Measurements from ENCODE around the gene AP1G1. TPM values are rescaled to one million over a fixed set of nuclear protein-coding genes. Genes with fewer than 3 reads are reported as not detected.
"Not testable (repeated sequence)": the region's sequence is repeated elsewhere in the genome, so short reads cannot be mapped to it uniquely, and the experiment has no call there.

The AP1G1 gene
- total and polyA plus RNA-seq, 4 experiments from 2014 or later, result 7.6 to 103 (median 57.0) TPM

DNA sequence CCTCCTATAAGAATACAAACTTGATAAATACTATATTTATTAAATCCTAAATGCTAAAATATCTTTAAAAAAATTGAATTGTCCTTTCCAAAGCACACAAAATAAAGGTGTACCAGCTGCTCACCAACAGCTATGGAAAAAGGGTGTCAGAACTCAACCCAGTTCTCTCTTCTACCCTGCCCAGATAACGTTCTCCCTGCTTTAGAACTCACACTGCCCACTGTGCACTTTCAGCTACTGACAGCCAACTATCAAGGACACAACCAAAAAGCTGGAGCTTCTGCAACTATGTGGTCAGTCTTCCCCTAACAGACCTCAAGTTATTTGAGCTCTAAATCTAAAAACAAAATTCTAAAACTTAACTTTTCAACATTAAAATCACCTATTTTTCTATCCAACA, 13.7 kb downstream of the AP1G1 start:
- Histone ChIP-seq H3K4me3 (ENCODE audit: low read length in 2 of 2) (no peak overlapping the region), H3K27ac (ENCODE audit: low read depth, low read length) (no peak overlapping the region), H3K27me3 (ENCODE audit: insufficient read depth, low read length) (no peaks in the 10 kb centered on the region), H3K4me1 (ENCODE audit: insufficient read depth, low read length) (peaks cover 62% of the 10 kb centered on the region), H3K36me3 (ENCODE audit: insufficient read depth, low read length) (peaks cover 5% of the 10 kb centered on the region), H3K9me3 (ENCODE audit: control insufficient read depth in 1 of 2, low read length in 2 of 2) (no peaks in the 10 kb centered on the region)
- H3K9me3 Mint-ChIP-seq, result peaks cover 0 to 2% (median 0%) of the 10 kb centered on the region in 8 donors
- peaks cover 40 to 69% (median 56%) of the 10 kb centered on the region in 4 donors for H3K4me1 Mint-ChIP-seq
- no peak for DNase-seq
- H3K27me3 Mint-ChIP-seq, result no peaks in the 10 kb centered on the region
- POLR2A ChIA-PET (ENCODE audit: partially characterized antibody), result interaction anchor here (0.6 to 1.3 kb wide), 3 partner anchors 14 to 88 kb away, joined by 3 to 9 read pairs (median 4); partner anchors contain the start of genes AP1G1 and ZNF821
- H3K36me3 Mint-ChIP-seq, result peaks cover 0 to 26% of the 10 kb centered on the region in 2 donors
- peak overlapping the region in 3 of 7 donors; percentile 4 to 67 (median 6) for H3K27ac Mint-ChIP-seq
- intact Hi-C loops (cut with micrococcal nuclease), result no loop called here
- H3K4me3 Mint-ChIP-seq, result peak overlapping the region in 5 of 8 donors; percentile 15 to 80 (median 35)
- CTCF ChIA-PET (ENCODE audit: partially characterized antibody), result interaction anchor here (1.1 to 1.8 kb wide), 4 partner anchors 9 to 166 kb away, joined by 3 to 9 read pairs (median 6); partner anchors contain the start of gene ZNF821

DNA sequence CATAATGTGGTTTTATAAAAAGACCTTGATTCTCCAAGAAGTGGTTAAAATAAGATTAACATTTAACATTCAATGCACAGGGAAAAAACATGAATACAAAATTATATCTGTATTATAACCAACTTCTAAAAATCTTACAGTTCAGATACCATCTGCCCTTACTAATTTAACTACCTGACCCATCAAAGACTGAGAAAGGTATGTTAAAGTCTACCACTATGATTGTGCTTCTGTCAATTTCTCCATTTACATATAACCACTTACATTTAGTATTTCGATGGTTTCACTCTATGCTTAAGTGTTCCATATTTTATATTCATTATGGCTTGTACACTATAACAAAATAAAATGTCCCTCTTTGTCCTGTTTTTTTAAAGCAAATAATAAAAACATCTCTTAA, 14.6 kb downstream of the AP1G1 start:
- CTCF ChIA-PET (ENCODE audit: partially characterized antibody), result interaction anchor here (1.1 to 1.7 kb wide), 2 partner anchors 8 to 87 kb away, joined by 3 to 4 read pairs; no protein-coding TSS in a partner anchor
- no peaks in the 10 kb centered on the region for H3K27me3 ChIP-seq (ENCODE audit: insufficient read depth, low read length)
- Mint-ChIP-seq H3K4me3 (peak overlapping the region in 2 of 8 donors; percentile 4 to 49), H3K9me3 (peaks cover 0 to 3% (median 0%) of the 10 kb centered on the region in 8 donors), H3K4me1 (peaks cover 40 to 78% (median 58%) of the 10 kb centered on the region in 4 donors), H3K27me3 (no peaks in the 10 kb centered on the region), H3K27ac (peak overlapping the region in 1 of 7 donors; percentile 16), H3K36me3 (peaks cover 5 to 26% of the 10 kb centered on the region in 2 donors)
- intact Hi-C loops (cut with micrococcal nuclease), result no loop called here
- no peaks in the 10 kb centered on the region for H3K9me3 ChIP-seq (ENCODE audit: control insufficient read depth in 1 of 2, low read length in 2 of 2)
- H3K4me3 ChIP-seq (ENCODE audit: low read length in 2 of 2), result no peak overlapping the region
- no peak for DNase-seq
- peaks cover 5% of the 10 kb centered on the region for H3K36me3 ChIP-seq (ENCODE audit: insufficient read depth, low read length)
- peaks cover 69% of the 10 kb centered on the region for H3K4me1 ChIP-seq (ENCODE audit: insufficient read depth, low read length)
- POLR2A ChIA-PET (ENCODE audit: partially characterized antibody), result interaction anchor here (1.2 to 1.3 kb wide), 2 partner anchors 14 to 89 kb away, joined by 4 to 6 read pairs; partner anchors contain the start of genes AP1G1 and ZNF821
- no peak overlapping the region for H3K27ac ChIP-seq (ENCODE audit: low read depth, low read length)

DNA sequence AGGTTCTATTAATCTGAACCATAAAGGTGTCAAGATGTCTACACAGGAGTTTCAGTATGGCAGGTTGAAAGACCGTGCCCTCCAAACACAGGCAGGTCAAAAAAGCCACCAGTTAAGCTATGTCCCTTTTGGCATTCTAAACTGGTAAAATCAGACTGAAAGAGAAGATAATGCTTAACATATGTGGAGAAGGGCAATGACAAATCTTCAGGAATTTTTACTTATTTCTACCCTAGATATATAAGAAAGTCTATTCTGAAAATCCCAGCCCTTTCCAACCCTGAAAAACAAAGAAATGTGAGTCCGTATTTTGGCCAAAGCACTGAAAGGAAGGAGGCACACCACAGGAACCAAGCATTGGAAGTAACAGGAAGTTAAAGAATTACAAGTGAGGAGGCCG, 16.5 kb downstream of the AP1G1 start:
- Mint-ChIP-seq H3K4me1 (peaks cover 44 to 86% (median 67%) of the 10 kb centered on the region in 4 donors), H3K9me3 (peaks cover 0 to 3% (median 0%) of the 10 kb centered on the region in 8 donors), H3K4me3 (peak overlapping the region in 4 of 8 donors; percentile 21 to 56 (median 41)), H3K36me3 (peaks cover 11 to 35% of the 10 kb centered on the region in 2 donors), H3K27me3 (no peaks in the 10 kb centered on the region), H3K27ac (peak overlapping the region in 5 of 7 donors; percentile 13 to 53 (median 37))
- no peak overlapping the region for H3K27ac ChIP-seq (ENCODE audit: low read depth, low read length)
- no peak for DNase-seq
- H3K4me1 ChIP-seq (ENCODE audit: insufficient read depth, low read length), result peaks cover 73% of the 10 kb centered on the region
- H3K36me3 ChIP-seq (ENCODE audit: insufficient read depth, low read length), result no peaks in the 10 kb centered on the region
- ChIA-PET CTCF (ENCODE audit: partially characterized antibody) (interaction anchor here (0.6 kb wide), 1 partner anchor 12 kb away, joined by 3 read pairs; no protein-coding TSS in a partner anchor), POLR2A (ENCODE audit: partially characterized antibody) (interaction anchor here (1.1 to 1.2 kb wide), 2 partner anchors 16 to 91 kb away, joined by 4 read pairs; partner anchors contain the start of genes AP1G1 and ZNF821)
- H3K4me3 ChIP-seq (ENCODE audit: low read length in 2 of 2), result no peak overlapping the region
- H3K27me3 ChIP-seq (ENCODE audit: insufficient read depth, low read length), result no peaks in the 10 kb centered on the region
- H3K9me3 ChIP-seq (ENCODE audit: control insufficient read depth in 1 of 2, low read length in 2 of 2), result no peaks in the 10 kb centered on the region
- intact Hi-C loops (cut with micrococcal nuclease), result loop anchor here (1.0 kb wide), 1 partner anchor 89 kb away; no protein-coding TSS in a partner anchor

DNA sequence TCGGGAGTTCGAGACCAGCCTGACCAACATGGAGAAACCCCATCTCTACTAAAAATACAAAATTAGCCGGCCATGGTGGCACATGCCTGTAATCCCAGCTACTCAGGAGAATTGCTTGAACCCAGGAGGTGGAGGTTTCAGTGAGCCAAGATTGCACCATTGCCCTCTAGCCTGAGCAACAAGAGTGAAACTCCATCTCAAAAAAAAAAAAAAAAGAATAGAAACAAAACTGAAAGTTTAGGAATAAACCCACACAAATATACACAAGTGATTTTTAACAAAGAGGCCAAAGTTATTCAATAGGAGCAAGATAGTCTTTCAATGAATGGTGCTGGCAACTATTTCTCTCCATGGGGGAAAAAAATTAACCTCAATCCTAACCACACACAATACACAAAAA, 18.3 kb downstream of the AP1G1 start:
- Mint-ChIP-seq H3K4me3 (peak overlapping the region in 3 of 8 donors; percentile 20 to 35 (median 35)), H3K27ac (peak overlapping the region in 5 of 7 donors; percentile 26 to 83 (median 71)), H3K4me1 (peaks cover 30 to 68% (median 51%) of the 10 kb centered on the region in 4 donors), H3K36me3 (peaks cover 11 to 34% of the 10 kb centered on the region in 2 donors)
- H3K27me3 Mint-ChIP-seq; H3K27me3 ChIP-seq (ENCODE audit: insufficient read depth, low read length); H3K36me3 ChIP-seq (ENCODE audit: insufficient read depth, low read length); H3K27ac ChIP-seq (ENCODE audit: low read depth, low read length); H3K9me3 ChIP-seq (ENCODE audit: control insufficient read depth in 1 of 2, low read length in 2 of 2); DNase-seq; H3K4me3 ChIP-seq (ENCODE audit: low read length in 2 of 2); H3K9me3 Mint-ChIP-seq; intact Hi-C loops (cut with micrococcal nuclease): not testable (repeated sequence)
- H3K4me1 ChIP-seq (ENCODE audit: insufficient read depth, low read length), result peaks cover 59% of the 10 kb centered on the region
- POLR2A ChIA-PET (ENCODE audit: partially characterized antibody), result interaction anchor here (2.2 kb wide), 1 partner anchor 18 kb away, joined by 7 read pairs; the partner anchor contains the start of gene AP1G1
- CTCF ChIA-PET (ENCODE audit: partially characterized antibody), result interaction anchor here (1.0 to 1.8 kb wide), 3 partner anchors 92 to 171 kb away, joined by 3 to 5 read pairs (median 4); no protein-coding TSS in a partner anchor

DNA sequence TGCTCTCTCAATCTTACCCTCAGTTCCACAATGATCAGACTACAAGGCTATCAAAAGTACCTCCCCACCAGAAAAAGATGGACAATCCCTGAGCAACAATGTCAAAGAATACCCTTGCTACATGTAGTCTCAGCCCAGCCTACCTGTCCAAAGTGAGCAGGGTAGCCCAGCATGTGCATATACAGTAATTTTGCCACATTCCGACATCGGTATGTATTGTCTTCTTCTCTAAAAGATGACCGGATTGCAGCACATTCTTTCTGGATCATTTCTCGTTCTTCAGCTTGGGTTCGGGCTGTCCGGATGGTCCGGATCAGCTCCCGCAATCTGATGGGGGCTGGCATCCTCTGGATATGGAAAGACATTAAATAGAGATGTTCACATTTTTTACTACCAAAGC, 19.5 kb downstream of the AP1G1 start:
- ChIA-PET CTCF (ENCODE audit: partially characterized antibody) (interaction anchor here (0.9 to 1.5 kb wide), 3 partner anchors 93 to 180 kb away, joined by 3 to 4 read pairs (median 4); no protein-coding TSS in a partner anchor), POLR2A (ENCODE audit: partially characterized antibody) (interaction anchor here (2.2 kb wide), 1 partner anchor 19 kb away, joined by 7 read pairs; the partner anchor contains the start of gene AP1G1)
- peak overlapping the region in 2 of 7 donors; percentile 31 to 60 for H3K27ac Mint-ChIP-seq
- H3K36me3 Mint-ChIP-seq, result peaks cover 14 to 36% of the 10 kb centered on the region in 2 donors
- H3K27me3 ChIP-seq (ENCODE audit: insufficient read depth, low read length), result no peaks in the 10 kb centered on the region
- no peaks in the 10 kb centered on the region for H3K27me3 Mint-ChIP-seq
- peaks cover 0 to 3% (median 0%) of the 10 kb centered on the region in 8 donors for H3K9me3 Mint-ChIP-seq
- no peak for DNase-seq
- no peak overlapping the region for H3K4me3 Mint-ChIP-seq
- H3K9me3 ChIP-seq (ENCODE audit: control insufficient read depth in 1 of 2, low read length in 2 of 2), result no peaks in the 10 kb centered on the region
- H3K4me1 ChIP-seq (ENCODE audit: insufficient read depth, low read length), result peaks cover 49% of the 10 kb centered on the region
- H3K4me3 ChIP-seq (ENCODE audit: low read length in 2 of 2), result no peak overlapping the region
- H3K4me1 Mint-ChIP-seq, result peaks cover 28 to 63% (median 48%) of the 10 kb centered on the region in 4 donors
- intact Hi-C loops (cut with micrococcal nuclease), result no loop called here
- H3K27ac ChIP-seq (ENCODE audit: low read depth, low read length), result no peak overlapping the region
- no peaks in the 10 kb centered on the region for H3K36me3 ChIP-seq (ENCODE audit: insufficient read depth, low read length)

DNA sequence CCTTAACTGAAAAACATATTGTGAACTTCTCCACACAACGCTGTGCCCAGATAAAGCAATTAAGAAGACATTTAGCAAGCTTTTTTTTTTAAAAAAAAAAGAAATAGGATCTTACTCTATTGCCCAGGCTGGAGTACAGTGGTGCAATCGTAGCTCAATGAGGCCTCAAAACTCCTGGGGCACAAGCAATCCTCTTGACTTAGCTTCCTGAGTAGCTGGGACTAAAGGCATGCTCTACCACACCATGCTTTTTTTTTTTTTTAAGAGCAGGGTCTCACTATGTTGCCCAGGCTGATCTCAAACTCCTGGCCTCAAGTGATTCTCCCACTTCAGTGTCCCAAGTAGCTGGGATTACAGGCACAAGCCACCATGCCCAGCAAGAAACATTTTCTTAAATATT, 20.1 kb downstream of the AP1G1 start:
- H3K4me1 Mint-ChIP-seq, result peaks cover 27 to 63% (median 46%) of the 10 kb centered on the region in 4 donors
- H3K27me3 Mint-ChIP-seq, result no peaks in the 10 kb centered on the region
- intact Hi-C loops (cut with micrococcal nuclease), result no loop called here
- DNase-seq, result no peak
- ChIA-PET CTCF (ENCODE audit: partially characterized antibody) (interaction anchor here (1.5 kb wide), 1 partner anchor 173 kb away, joined by 4 read pairs; no protein-coding TSS in a partner anchor), POLR2A (ENCODE audit: partially characterized antibody) (no interaction called here)
- Histone ChIP-seq H3K27ac (ENCODE audit: low read depth, low read length) (no peak overlapping the region), H3K27me3 (ENCODE audit: insufficient read depth, low read length) (no peaks in the 10 kb centered on the region), H3K4me3 (ENCODE audit: low read length in 2 of 2) (no peak overlapping the region), H3K9me3 (ENCODE audit: control insufficient read depth in 1 of 2, low read length in 2 of 2) (no peaks in the 10 kb centered on the region), H3K4me1 (ENCODE audit: insufficient read depth, low read length) (peaks cover 43% of the 10 kb centered on the region), H3K36me3 (ENCODE audit: insufficient read depth, low read length) (no peaks in the 10 kb centered on the region)
- peaks cover 14 to 40% of the 10 kb centered on the region in 2 donors for H3K36me3 Mint-ChIP-seq
- H3K27ac Mint-ChIP-seq, result peak overlapping the region in 2 of 7 donors; percentile 38 to 77
- no peak overlapping the region for H3K4me3 Mint-ChIP-seq
- H3K9me3 Mint-ChIP-seq, result peaks cover 0 to 3% (median 0%) of the 10 kb centered on the region in 8 donors

DNA sequence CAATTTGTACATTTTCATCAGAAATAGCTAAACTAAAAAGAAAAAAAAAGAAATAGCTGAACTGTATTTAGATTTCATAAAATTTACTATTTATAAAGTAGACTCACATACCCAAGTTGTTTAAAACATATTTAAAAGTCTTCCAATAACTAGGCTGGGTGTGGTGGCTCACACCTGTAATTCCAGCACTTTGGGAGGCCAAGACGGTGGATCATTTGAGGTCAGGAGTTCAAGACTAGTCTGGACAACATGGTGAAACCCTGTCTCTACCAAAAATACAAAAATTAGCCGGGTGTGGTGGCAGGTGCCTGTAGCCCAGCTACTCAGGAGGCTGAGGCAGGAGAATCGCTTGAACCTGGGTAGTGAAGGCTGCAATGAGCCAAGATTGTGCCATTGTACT, 23.5 kb downstream of the AP1G1 start:
- H3K4me3 ChIP-seq (ENCODE audit: low read length in 2 of 2); H3K4me3 Mint-ChIP-seq; H3K27ac ChIP-seq (ENCODE audit: low read depth, low read length); POLR2A ChIA-PET (ENCODE audit: partially characterized antibody); H3K9me3 ChIP-seq (ENCODE audit: control insufficient read depth in 1 of 2, low read length in 2 of 2); intact Hi-C loops (cut with micrococcal nuclease); H3K9me3 Mint-ChIP-seq; H3K27me3 ChIP-seq (ENCODE audit: insufficient read depth, low read length); H3K27ac Mint-ChIP-seq; H3K27me3 Mint-ChIP-seq; DNase-seq: not testable (repeated sequence)
- Mint-ChIP-seq H3K4me1 (peaks cover 18 to 45% (median 31%) of the 10 kb centered on the region in 4 donors), H3K36me3 (peaks cover 24 to 39% of the 10 kb centered on the region in 2 donors)
- CTCF ChIA-PET (ENCODE audit: partially characterized antibody), result interaction anchor here (0.7 to 1.0 kb wide), 3 partner anchors 31 to 177 kb away, joined by 3 to 4 read pairs (median 3); no protein-coding TSS in a partner anchor
- Histone ChIP-seq H3K36me3 (ENCODE audit: insufficient read depth, low read length) (peaks cover 12% of the 10 kb centered on the region), H3K4me1 (ENCODE audit: insufficient read depth, low read length) (peaks cover 13% of the 10 kb centered on the region)

Data from CD4-positive, alpha-beta memory T cell (primary cell).